HG03571 (cell line): ENCODE data around the gene CHODL.

Experiments
- ATAC-seq: cut with Tn5 transposase; IDR thresholded peaks from one replicate; pipeline ENCODE4 v1.9.1; 2021; ENCODE audit not compliant: unreplicated experiment

Gene CHODL

DNA sequence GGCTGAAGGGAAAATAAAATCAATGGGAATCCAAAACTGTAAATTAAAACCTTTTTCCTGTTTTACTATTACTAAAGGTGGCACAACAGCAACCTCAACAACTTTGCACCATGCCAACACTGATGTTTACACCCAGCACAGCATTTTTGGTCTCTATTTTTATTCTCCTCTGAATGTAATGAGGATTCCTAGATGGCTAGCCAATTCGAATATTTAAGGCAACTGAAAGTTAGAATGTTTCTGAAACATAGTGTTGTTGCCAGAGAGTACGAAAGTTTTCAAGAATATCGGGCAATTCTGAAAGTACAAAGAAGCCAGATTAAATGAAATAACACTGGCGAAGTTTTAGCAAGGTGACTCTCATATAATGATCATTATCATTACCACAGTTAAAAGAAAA, 40.7 kb downstream of the CHODL start:
- no peak for ATAC-seq

- ATAC-seq = no peak
Measured at GRCh38 chr21:18289876-18290275, 45.2 kb downstream of the CHODL start.

GRCh38 chr21:18294100-18294499, 49.5 kb downstream of the CHODL start:
- no peak for ATAC-seq

GRCh38 chr21:18298228-18298627, 53.6 kb downstream of the CHODL start:
- no peak for ATAC-seq
